K562 (cell line): ENCODE results near the gene ZNF750. TPM values are rescaled to one million over a fixed set of nuclear protein-coding genes. Genes with fewer than 3 reads are reported as not detected.

Source experiments
- ELF2 ChIP-seq: fragments of 250-450 bp; sonication (Bioruptor Pico); IDR thresholded peaks from 2 replicates; pipeline ENCODE4 v1.5.0; 2021; ENCODE audit warnings: mild to moderate bottlenecking
- GATAD2B ChIP-seq: fragments of 450-650 bp; IDR thresholded peaks from 2 replicates; pipeline ENCODE4 v1.6.1; 2017; ENCODE audit warnings: mild to moderate bottlenecking, borderline replicate concordance
- IRF2 ChIP-seq: sonication (generic); formaldehyde crosslinking; IDR thresholded peaks from 2 replicates; pipeline ENCODE4 v1.8.1; 2022; ENCODE audit warnings: mild to moderate bottlenecking, missing genetic modification reagents
- KDM1A ChIP-seq, 2 experiments: fragments of 450-650 bp; IDR thresholded peaks; 2 replicates each; pipeline ENCODE4 v1.6.1; 2016; ENCODE audit warnings: mild to moderate bottlenecking in 2 of 2
- NCOA4 ChIP-seq: fragments of 450-650 bp; IDR thresholded peaks from 2 replicates; pipeline ENCODE4 v1.6.1; 2018; ENCODE audit warnings: mild to moderate bottlenecking; ENCODE audit not compliant: partially characterized antibody
- PHB ChIP-seq: fragments of 250-450 bp; sonication (Bioruptor Pico); IDR thresholded peaks from 2 replicates; pipeline ENCODE4 v1.5.0; 2021
- PHF20 ChIP-seq: fragments of 450-650 bp; IDR thresholded peaks from 2 replicates; pipeline ENCODE4 v1.6.1; 2018; ENCODE audit not compliant: partially characterized antibody
- POLR3A ChIP-seq: IDR thresholded peaks from 2 replicates; pipeline ENCODE4 v1.6.1; 2011; ENCODE audit warnings: borderline replicate concordance, mild to moderate bottlenecking, moderate library complexity; ENCODE audit not compliant: insufficient read length, insufficient read depth; ENCODE audit errors: extremely low read depth
- TGIF2 ChIP-seq: sonication (generic); formaldehyde crosslinking; IDR thresholded peaks from 2 replicates; pipeline ENCODE4 v1.8.1; 2022; ENCODE audit warnings: mild to moderate bottlenecking, missing genetic modification reagents, moderate library complexity
- TOE1 ChIP-seq, 2 experiments: fragments of 450-650 bp in 1 of 2; sonication (generic) in 1 of 2; formaldehyde crosslinking in 1 of 2; IDR thresholded peaks; 2 replicates each; pipeline versions ENCODE4 v1.7.1 to v1.8.0; 2016 to 2022; ENCODE audit warnings: borderline replicate concordance in 2 of 2, mild to moderate bottlenecking in 2 of 2, antibody characterized with exemption in 1 of 2, inconsistent platforms in 1 of 2, low read depth in 1 of 2, missing genetic modification reagents in 1 of 2, moderate library complexity in 1 of 2
- U2AF1 ChIP-seq: fragments of 200-400 bp; formaldehyde crosslinking; optimal IDR thresholded peaks from 2 replicates; pipeline ENCODE3; 2017; ENCODE audit warnings: mild to moderate bottlenecking, low read depth, low read length, moderate library complexity
- ZNF165 ChIP-seq: fragments of 250-450 bp; sonication (Bioruptor Pico); IDR thresholded peaks from 2 replicates; pipeline ENCODE4 v1.4.0; 2020; ENCODE audit warnings: borderline replicate concordance
- ZNF212 ChIP-seq: fragments of 450-650 bp; formaldehyde crosslinking; IDR thresholded peaks from 2 replicates; pipeline ENCODE4 v1.4.0; 2020; ENCODE audit warnings: mild to moderate bottlenecking
- ZNF282 ChIP-seq: sonication (generic); formaldehyde crosslinking; IDR thresholded peaks from 2 replicates; pipeline ENCODE4 v1.8.1; 2023; ENCODE audit warnings: missing genetic modification reagents
- ZNF778 ChIP-seq: fragments of 450-650 bp; formaldehyde crosslinking; IDR thresholded peaks from 2 replicates; pipeline ENCODE4 v1.4.0; 2020; ENCODE audit warnings: mild to moderate bottlenecking, moderate library complexity
- ZSCAN32 ChIP-seq: fragments of 450-650 bp; formaldehyde crosslinking; IDR thresholded peaks from 2 replicates; pipeline ENCODE4 v1.4.0; 2020; ENCODE audit warnings: mild to moderate bottlenecking, moderate library complexity
- polyA plus RNA-seq, 8 experiments: library from polyadenylated mRNA; depleted of rRNA in 4 of 8; stranded (reverse) in 5 of 8; unstranded in 3 of 8; fragments of >200 nt; fragmentation: Nextera tagmentation in 2 of 8; fragmentation: Illumina TruSeq in 1 of 8; extraction: Ambion mirVana in 2 of 8; extraction: Trizol in 1 of 8; gene quantifications; 2 replicates each; pipeline versions ENCODE4 v1.2.1 to v1.2.3, GENCODE V29; 2011 to 2014; ENCODE audit warnings: inconsistent platforms in 1 of 8, missing spikeins in 1 of 8
- total RNA-seq, 7 experiments: library from RNA; depleted of rRNA in 6 of 7; stranded (reverse); fragments of >200 nt in 6 of 7; fragmentation: Illumina TruSeq in 2 of 7; extraction: Trizol in 2 of 7; gene quantifications; 2 replicates each; pipeline versions ENCODE4 v1.2.1 to v1.2.3, GENCODE V29; 2011 to 2021; ENCODE audit warnings: low replicate concordance in 1 of 7
- TF ChIP-seq, protein P1 (sequence below): IDR thresholded peaks from 2 replicates; pipeline ENCODE4 v1.6.1; 2014; ENCODE audit warnings: antibody characterized with exemption
- TF ChIP-seq, protein P2 (sequence below): sonication (generic); formaldehyde crosslinking; IDR thresholded peaks from 2 replicates; pipeline ENCODE4 v1.8.0; 2022; ENCODE audit warnings: mild to moderate bottlenecking, low read depth, missing genetic modification reagents
- TF ChIP-seq, protein P3 (sequence below): fragments of 450-650 bp; formaldehyde crosslinking; IDR thresholded peaks from 2 replicates; pipeline ENCODE4 v1.4.0; 2020; ENCODE audit warnings: mild to moderate bottlenecking, mixed read lengths
- TF ChIP-seq, protein P4 (sequence below), 2 experiments: fragments of 450-650 bp; IDR thresholded peaks; 2 replicates each; pipeline ENCODE4 v1.6.1; 2018; ENCODE audit warnings: mild to moderate bottlenecking in 2 of 2, low read depth in 1 of 2; ENCODE audit not compliant: partially characterized antibody in 2 of 2

The ZNF750 gene
- total and polyA plus RNA-seq, 9 of the 15 experiments (the other 6 are each of a cell fraction or from before 2014, with no cell fraction given), result not detected

DNA sequence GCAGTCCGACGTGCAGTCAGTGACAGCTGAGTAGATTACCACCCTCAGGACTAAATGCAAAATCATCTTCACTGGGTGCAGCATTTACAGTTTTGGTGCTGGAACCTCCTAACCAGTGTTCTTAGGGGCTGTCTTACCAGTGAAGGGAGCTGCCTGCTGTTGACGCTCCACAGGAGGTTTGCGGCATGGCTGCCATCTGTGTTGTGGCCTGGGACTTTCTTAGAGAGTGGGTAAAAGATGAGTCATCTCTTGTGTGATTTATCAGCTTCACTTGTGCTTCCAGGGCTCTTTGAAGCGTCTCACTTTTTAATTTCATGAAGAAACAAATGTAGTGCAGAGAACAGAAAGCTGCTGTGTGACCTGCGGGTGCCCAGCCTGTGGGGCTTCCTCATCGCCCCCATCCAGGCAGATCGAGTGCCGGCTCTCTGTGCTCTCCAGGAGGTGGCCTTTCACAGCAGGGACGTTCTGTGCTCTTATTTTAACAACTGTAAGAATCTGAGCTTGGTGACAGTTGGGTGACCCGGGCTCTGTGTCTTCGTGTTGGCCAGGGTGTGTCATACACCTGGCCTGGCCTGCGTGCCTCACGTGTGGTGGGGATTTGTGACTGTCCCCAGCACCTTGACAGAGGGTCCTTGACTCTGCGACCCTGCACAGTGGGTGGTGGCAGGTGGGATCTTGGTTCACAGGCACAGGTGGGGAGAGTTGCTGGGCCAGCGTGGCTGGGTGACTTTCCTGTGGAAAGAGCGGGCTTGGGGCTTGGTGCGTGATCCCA, 24.3 kb upstream of the ZNF750 start (continued):
- TF ChIP-seq ZNF282 (CRISPR knock-in tag) (no peak), U2AF1 (no peak), ZNF165 (no peak), PHB (CRISPR knock-in tag) (no peak), IRF2 (CRISPR knock-in tag) (no peak), PHF20 (no peak), ZNF778 (CRISPR knock-in tag) (no peak), ELF2 (CRISPR knock-in tag) (no peak), TOE1 (IDR thresholded peaks at IDR 0.05; ENCODE audit: borderline replicate concordance) (no peak), TOE1 (CRISPR knock-in tag; IDR thresholded peaks at IDR 0.05; ENCODE audit: borderline replicate concordance, low read depth) (no peak), KDM1A (IDR thresholded peaks at IDR 0.05) (no peak), GATAD2B (no peak), TGIF2 (CRISPR knock-in tag) (no peak), ZNF212 (CRISPR knock-in tag) (no peak), ZSCAN32 (CRISPR knock-in tag) (no peak), NCOA4 (no peak), POLR3A (no peak)
- TF ChIP-seq, protein P1, sequence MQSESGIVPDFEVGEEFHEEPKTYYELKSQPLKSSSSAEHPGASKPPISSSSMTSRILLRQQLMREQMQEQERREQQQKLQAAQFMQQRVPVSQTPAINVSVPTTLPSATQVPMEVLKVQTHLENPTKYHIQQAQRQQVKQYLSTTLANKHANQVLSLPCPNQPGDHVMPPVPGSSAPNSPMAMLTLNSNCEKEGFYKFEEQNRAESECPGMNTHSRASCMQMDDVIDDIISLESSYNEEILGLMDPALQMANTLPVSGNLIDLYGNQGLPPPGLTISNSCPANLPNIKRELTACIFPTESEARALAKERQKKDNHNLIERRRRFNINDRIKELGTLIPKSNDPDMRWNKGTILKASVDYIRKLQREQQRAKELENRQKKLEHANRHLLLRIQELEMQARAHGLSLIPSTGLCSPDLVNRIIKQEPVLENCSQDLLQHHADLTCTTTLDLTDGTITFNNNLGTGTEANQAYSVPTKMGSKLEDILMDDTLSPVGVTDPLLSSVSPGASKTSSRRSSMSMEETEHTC, result no peak
- TF ChIP-seq, protein P2, sequence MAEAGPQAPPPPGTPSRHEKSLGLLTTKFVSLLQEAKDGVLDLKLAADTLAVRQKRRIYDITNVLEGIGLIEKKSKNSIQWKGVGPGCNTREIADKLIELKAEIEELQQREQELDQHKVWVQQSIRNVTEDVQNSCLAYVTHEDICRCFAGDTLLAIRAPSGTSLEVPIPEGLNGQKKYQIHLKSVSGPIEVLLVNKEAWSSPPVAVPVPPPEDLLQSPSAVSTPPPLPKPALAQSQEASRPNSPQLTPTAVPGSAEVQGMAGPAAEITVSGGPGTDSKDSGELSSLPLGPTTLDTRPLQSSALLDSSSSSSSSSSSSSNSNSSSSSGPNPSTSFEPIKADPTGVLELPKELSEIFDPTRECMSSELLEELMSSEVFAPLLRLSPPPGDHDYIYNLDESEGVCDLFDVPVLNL, result no peak
- TF ChIP-seq, protein P3, sequence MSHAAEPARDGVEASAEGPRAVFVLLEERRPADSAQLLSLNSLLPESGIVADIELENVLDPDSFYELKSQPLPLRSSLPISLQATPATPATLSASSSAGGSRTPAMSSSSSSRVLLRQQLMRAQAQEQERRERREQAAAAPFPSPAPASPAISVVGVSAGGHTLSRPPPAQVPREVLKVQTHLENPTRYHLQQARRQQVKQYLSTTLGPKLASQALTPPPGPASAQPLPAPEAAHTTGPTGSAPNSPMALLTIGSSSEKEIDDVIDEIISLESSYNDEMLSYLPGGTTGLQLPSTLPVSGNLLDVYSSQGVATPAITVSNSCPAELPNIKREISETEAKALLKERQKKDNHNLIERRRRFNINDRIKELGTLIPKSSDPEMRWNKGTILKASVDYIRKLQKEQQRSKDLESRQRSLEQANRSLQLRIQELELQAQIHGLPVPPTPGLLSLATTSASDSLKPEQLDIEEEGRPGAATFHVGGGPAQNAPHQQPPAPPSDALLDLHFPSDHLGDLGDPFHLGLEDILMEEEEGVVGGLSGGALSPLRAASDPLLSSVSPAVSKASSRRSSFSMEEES (CRISPR knock-in tag), result no peak
- TF ChIP-seq, protein P4, sequence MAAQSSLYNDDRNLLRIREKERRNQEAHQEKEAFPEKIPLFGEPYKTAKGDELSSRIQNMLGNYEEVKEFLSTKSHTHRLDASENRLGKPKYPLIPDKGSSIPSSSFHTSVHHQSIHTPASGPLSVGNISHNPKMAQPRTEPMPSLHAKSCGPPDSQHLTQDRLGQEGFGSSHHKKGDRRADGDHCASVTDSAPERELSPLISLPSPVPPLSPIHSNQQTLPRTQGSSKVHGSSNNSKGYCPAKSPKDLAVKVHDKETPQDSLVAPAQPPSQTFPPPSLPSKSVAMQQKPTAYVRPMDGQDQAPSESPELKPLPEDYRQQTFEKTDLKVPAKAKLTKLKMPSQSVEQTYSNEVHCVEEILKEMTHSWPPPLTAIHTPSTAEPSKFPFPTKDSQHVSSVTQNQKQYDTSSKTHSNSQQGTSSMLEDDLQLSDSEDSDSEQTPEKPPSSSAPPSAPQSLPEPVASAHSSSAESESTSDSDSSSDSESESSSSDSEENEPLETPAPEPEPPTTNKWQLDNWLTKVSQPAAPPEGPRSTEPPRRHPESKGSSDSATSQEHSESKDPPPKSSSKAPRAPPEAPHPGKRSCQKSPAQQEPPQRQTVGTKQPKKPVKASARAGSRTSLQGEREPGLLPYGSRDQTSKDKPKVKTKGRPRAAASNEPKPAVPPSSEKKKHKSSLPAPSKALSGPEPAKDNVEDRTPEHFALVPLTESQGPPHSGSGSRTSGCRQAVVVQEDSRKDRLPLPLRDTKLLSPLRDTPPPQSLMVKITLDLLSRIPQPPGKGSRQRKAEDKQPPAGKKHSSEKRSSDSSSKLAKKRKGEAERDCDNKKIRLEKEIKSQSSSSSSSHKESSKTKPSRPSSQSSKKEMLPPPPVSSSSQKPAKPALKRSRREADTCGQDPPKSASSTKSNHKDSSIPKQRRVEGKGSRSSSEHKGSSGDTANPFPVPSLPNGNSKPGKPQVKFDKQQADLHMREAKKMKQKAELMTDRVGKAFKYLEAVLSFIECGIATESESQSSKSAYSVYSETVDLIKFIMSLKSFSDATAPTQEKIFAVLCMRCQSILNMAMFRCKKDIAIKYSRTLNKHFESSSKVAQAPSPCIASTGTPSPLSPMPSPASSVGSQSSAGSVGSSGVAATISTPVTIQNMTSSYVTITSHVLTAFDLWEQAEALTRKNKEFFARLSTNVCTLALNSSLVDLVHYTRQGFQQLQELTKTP (IDR thresholded peaks at IDR 0.05; ENCODE audit: low read depth in 1 of 2, partially characterized antibody in 2 of 2), result no peak
